Gastrocnemius medialis (tissue), 4 donors: ENCODE results near the gene DEFB119.

ENCODE experiments used
- POLR2A ChIP-seq, 2 donors: fragments of 450-650 bp; IDR thresholded peaks; one replicate each; pipeline ENCODE4 v1.6.1; 2017; ENCODE audit warnings: antibody characterized with exemption in 2 of 2, mild to moderate bottlenecking in 2 of 2, moderate library complexity in 2 of 2
- TF ChIP-seq, protein P1 (sequence below), 5 experiments: fragments of 450-650 bp in 3 of 5; fragments of 200-600 bp in 2 of 5; sonication (generic) in 2 of 5; IDR thresholded peaks in 4 of 5; conservative IDR thresholded peaks in 1 of 5; 1 replicate in 4 of 5; 2 replicates in 1 of 5; pipeline ENCODE4 v1.5.1; 2016 to 2019; ENCODE audit warnings: antibody characterized with exemption in 5 of 5, mild to moderate bottlenecking in 3 of 5, moderate library complexity in 3 of 5

DNA sequence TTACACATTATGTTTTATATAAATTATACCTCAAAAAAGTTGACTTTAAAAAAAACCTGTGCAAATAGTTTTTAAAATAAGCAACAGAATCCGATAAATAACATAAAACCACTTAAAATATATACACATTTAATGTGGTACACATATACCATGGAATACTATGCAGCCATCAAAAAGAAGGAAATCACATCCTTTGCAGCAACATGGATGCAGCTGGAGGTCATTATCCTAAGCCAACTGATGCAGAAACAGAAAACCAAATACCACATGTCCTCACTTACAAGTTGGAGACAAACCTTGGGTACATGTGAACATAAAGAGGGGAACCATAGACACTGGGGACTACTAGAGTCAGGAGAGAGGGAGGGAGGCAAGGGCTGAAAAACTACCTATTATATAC, 19.6 kb upstream of the DEFB119 start:
- TF ChIP-seq POLR2A (IDR thresholded peaks at IDR 0.05): no peak
- TF ChIP-seq, protein P1, sequence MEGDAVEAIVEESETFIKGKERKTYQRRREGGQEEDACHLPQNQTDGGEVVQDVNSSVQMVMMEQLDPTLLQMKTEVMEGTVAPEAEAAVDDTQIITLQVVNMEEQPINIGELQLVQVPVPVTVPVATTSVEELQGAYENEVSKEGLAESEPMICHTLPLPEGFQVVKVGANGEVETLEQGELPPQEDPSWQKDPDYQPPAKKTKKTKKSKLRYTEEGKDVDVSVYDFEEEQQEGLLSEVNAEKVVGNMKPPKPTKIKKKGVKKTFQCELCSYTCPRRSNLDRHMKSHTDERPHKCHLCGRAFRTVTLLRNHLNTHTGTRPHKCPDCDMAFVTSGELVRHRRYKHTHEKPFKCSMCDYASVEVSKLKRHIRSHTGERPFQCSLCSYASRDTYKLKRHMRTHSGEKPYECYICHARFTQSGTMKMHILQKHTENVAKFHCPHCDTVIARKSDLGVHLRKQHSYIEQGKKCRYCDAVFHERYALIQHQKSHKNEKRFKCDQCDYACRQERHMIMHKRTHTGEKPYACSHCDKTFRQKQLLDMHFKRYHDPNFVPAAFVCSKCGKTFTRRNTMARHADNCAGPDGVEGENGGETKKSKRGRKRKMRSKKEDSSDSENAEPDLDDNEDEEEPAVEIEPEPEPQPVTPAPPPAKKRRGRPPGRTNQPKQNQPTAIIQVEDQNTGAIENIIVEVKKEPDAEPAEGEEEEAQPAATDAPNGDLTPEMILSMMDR (IDR thresholded peaks at IDR 0.05 in 4 of 5, conservative IDR thresholded peaks at IDR 0.05 in 1 of 5): no peak
